ENCODE results near the gene TEX53.

Gene TEX53

GRCh38 chr9:114688909-114689610 lies 31.5 kb upstream of the TEX53 start:
- TF ChIP-seq GATA2 (IDR thresholded peaks at IDR 0.05; ENCODE audit: low read depth, low read length): no peak
- no peak for TF ChIP-seq GATA3 (IDR thresholded peaks at IDR 0.05; ENCODE audit: low read depth, low read length)

DNA sequence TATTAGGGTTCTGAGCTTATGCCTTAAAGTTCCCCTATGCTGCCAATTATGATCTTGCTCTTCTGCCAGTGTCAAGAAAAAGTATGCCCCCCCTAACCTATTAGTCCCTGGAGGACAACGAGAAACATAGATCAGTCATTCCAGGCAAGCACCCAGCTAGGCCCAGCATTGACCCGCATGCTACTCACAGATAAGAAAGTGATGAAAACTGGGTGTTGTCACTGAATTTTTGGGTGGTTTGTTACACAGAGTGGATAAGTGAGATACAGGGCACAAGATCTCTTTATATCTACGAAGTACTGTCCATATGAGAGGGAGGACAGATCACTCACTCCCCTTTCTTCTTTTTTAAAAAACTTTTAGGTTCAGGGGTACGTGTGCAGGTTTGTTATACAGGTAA lies 30.8 kb upstream of the TEX53 start:
- TF ChIP-seq GATA2 (IDR thresholded peaks at IDR 0.05; ENCODE audit: low read depth, low read length) (no peak), GATA3 (IDR thresholded peaks at IDR 0.05; ENCODE audit: low read depth, low read length) (no peak)

DNA sequence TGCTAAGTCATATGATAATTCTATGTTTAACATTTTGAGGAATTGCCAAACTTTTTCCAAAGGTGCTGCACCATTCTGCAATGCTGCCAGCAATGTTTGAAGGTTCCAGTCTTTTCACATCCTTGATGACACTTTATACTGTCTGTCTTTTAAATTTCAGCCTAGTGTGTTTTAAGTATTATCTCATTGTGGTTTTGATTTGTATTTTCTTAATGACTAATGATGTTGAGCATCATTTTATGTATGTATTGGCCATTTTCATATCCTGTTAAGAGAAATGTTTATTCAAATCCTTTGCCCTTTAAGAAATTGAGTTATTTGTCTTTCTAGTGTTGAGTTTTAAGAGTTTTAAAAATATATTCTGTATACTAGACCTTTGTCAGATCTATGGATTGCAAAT lies 29.4 kb upstream of the TEX53 start:
- no peak for TF ChIP-seq GATA2 (IDR thresholded peaks at IDR 0.05; ENCODE audit: low read depth, low read length)
- TF ChIP-seq GATA3 (IDR thresholded peaks at IDR 0.05; ENCODE audit: low read depth, low read length): no peak

- TF ChIP-seq GATA3 (IDR thresholded peaks at IDR 0.05; ENCODE audit: low read depth, low read length) (no peak), GATA2 (IDR thresholded peaks at IDR 0.05; ENCODE audit: low read depth, low read length) (no peak)
These were observed 28.3 kb upstream of the TEX53 start for GRCh38 chr9:114685951-114686350.

GRCh38 chr9:114684036-114684435 lies 26.4 kb upstream of the TEX53 start:
- TF ChIP-seq GATA3 (IDR thresholded peaks at IDR 0.05; ENCODE audit: low read depth, low read length) (no peak), GATA2 (IDR thresholded peaks at IDR 0.05; ENCODE audit: low read depth, low read length) (no peak)

DNA sequence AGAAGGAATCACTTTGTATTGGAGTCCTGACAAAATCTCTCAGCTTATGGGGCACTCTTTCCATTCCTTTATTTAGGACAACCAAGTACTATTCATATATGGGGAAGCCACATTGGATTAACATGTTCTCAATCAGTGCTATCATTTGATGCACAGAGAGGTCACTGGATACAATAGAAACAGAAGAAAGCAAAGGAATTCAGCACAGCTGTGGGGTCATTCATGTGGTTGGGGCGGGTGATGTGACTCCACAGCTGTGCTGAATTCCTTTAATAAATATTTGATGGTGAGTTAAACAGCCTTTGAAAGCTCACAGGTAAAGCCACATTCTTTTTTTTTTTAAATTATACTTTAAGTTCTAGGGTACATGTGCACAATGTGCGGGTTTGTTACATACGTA lies 25.2 kb upstream of the TEX53 start:
- TF ChIP-seq GATA3 (IDR thresholded peaks at IDR 0.05; ENCODE audit: low read depth, low read length) (no peak), GATA2 (IDR thresholded peaks at IDR 0.05; ENCODE audit: low read depth, low read length) (no peak)

- no peak for TF ChIP-seq GATA3 (IDR thresholded peaks at IDR 0.05; ENCODE audit: low read depth, low read length)
- TF ChIP-seq GATA2 (IDR thresholded peaks at IDR 0.05; ENCODE audit: low read depth, low read length): no peak
These were observed 24.2 kb upstream of the TEX53 start, which contains the start of gene TEX48 for GRCh38 chr9:114681594-114682332. Gene TEX48 (minus strand): TSS chr9:114682192. CDS start chr9:114671723, 10,469 bp downstream.

DNA sequence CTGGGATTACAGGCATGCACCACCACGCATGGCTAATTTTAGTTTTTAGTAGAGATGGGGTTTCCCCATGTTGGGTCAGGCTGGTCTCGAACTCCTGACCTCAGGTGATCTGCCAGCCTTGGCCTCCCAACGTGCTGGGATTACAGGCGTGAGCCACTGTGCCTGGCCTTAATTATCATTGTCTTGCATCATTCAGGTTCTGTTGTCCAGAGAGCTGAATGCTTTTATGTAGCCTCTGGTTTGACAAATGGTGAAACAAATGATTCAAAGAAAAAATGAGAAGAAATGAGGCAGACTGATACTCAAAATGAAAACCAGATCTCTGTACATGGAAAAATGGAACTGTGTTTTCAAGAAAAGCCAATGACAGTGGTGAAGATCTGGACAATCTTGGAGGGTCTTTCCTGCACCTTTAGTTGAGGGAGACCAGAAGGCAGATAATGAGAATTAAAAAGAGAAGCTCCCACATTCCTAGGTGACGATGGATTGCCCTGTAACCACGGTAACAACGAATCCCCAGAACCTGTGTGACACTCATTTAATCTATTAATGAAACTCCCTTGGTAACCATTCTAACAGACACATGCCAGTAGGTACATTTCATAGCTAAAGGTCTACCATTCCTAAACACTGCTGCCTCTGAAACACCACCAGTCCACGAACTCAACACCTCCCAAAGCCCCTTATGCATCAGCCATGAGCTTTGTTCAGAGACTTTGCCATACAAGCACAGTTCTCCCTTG lies 22.8 kb upstream of the TEX53 start:
- TF ChIP-seq GATA3 (IDR thresholded peaks at IDR 0.05; ENCODE audit: low read depth, low read length): no peak
- TF ChIP-seq GATA2 (IDR thresholded peaks at IDR 0.05; ENCODE audit: low read depth, low read length): no peak

DNA sequence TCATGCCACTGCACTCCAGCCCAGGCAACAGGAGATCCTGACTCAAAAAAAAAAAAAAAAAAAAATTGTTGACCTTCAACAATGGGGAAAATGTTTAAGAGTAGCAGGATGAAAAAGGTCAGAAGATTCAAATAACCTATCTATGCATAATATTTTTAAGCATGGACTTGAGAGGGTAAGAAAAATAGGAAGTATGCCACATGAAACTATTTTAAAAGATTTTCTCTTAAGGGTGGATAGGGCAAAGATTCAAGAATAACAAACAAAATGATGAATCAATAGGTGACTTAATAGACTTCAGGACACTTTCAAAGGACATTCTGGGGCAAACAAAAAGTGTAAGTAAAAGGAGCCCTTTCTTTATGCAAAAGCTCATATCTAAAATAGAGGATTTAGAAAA lies 21.2 kb upstream of the TEX53 start:
- TF ChIP-seq GATA3 (IDR thresholded peaks at IDR 0.05; ENCODE audit: low read depth, low read length) (no peak), GATA2 (IDR thresholded peaks at IDR 0.05; ENCODE audit: low read depth, low read length) (no peak)

DNA sequence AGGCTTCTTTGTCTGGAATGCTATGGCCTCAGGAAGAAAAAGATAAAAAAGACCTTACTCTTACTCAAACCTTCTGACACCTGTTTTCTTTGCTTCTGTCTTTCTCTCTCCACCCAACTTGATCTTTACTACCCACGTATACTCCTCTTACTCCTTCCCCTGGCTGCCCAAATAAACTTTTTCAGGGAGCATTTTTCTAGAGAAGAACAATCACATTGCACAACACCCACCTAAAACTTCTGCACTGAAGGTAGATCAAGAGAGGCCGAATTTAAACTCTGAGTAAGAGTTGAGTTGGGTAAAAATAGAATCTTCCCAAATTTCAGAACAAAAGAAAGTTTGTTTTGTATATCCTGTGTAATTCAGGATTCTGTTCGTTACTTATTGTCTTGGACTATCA lies 20.5 kb upstream of the TEX53 start:
- no peak for TF ChIP-seq GATA3 (IDR thresholded peaks at IDR 0.05; ENCODE audit: low read depth, low read length)

DNA sequence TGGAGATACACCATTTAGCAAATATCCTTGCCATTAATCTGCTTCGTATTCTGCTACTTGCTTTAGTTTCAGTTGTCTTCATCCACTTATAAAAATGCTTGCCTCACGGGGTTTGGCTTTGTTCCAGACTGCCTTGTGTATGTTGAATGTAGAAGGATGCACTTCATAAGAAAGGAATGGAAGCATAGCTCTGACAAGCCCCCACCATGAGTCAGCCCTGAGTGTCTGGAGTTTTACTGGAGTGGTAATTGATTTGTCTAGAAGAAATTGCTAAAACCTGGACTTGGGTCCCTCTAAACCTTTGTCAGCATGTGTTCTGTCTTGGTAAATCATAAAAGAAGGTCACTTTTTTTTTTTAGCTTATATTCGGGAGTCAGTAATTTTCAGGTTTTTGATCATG lies 19.8 kb upstream of the TEX53 start:
- TF ChIP-seq GATA2 (IDR thresholded peaks at IDR 0.05; ENCODE audit: low read depth, low read length) (no peak), GATA3 (IDR thresholded peaks at IDR 0.05; ENCODE audit: low read depth, low read length) (no peak)

DNA sequence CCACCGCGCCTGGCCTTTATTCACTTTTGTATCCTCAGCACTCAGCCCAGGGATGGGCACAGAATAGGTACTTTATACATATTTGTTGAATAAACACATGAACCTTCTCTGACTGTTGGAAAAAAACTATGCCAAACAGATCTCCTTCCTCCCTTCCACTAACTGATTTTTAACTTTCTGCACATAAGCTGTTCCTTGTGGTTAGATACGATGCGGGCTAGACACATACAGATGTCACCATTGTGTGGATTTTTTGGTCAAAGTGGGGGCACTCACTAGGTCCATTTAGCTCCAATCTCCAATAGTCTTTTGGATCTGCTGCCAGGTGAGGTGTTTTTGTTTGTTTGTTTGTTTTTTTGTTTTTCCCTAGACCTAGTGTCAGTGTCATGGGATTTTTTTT lies 19.3 kb upstream of the TEX53 start:
- no peak for TF ChIP-seq GATA3 (IDR thresholded peaks at IDR 0.05; ENCODE audit: low read depth, low read length)
- TF ChIP-seq GATA2 (IDR thresholded peaks at IDR 0.05; ENCODE audit: low read depth, low read length): no peak

GRCh38 chr9:114674798-114675540 lies 17.4 kb upstream of the TEX53 start:
- TF ChIP-seq GATA2 (IDR thresholded peaks at IDR 0.05; ENCODE audit: low read depth, low read length) (no peak), GATA3 (IDR thresholded peaks at IDR 0.05; ENCODE audit: low read depth, low read length) (no peak)
